Neural cell (in vitro differentiated cells): ENCODE data around the gene SND1.

Experiments used
- CTCF ChIP-seq: fragments of 450-650 bp; IDR thresholded peaks from 2 replicates; pipeline ENCODE4 v1.5.1; 2014; ENCODE audit warnings: antibody characterized with exemption, mild to moderate bottlenecking, moderate library complexity; ENCODE audit not compliant: poor library complexity, severe bottlenecking
- REST ChIP-seq: IDR thresholded peaks from 2 replicates; pipeline ENCODE4 v1.6.1; 2012; ENCODE audit warnings: borderline replicate concordance

GRCh38 chr7:128122576-128123290 lies 470.7 kb downstream of the SND1 start:
- no peak for TF ChIP-seq CTCF
- no peak for TF ChIP-seq REST
